NCI-H2107 treated with DMSO at 0.1 percent for 48 hours (cell line): ENCODE data around the gene FAM200A.
"Not testable (repeated sequence)": the region's sequence is repeated elsewhere in the genome, so short reads cannot be mapped to it uniquely, and the experiment has no call there.

Source experiments
- DNase-seq: peaks from one replicate; lab custom pipeline; 2025; ENCODE audit not compliant: unreplicated experiment; lab: John Stamatoyannopoulos, UW

Gene FAM200A

DNA sequence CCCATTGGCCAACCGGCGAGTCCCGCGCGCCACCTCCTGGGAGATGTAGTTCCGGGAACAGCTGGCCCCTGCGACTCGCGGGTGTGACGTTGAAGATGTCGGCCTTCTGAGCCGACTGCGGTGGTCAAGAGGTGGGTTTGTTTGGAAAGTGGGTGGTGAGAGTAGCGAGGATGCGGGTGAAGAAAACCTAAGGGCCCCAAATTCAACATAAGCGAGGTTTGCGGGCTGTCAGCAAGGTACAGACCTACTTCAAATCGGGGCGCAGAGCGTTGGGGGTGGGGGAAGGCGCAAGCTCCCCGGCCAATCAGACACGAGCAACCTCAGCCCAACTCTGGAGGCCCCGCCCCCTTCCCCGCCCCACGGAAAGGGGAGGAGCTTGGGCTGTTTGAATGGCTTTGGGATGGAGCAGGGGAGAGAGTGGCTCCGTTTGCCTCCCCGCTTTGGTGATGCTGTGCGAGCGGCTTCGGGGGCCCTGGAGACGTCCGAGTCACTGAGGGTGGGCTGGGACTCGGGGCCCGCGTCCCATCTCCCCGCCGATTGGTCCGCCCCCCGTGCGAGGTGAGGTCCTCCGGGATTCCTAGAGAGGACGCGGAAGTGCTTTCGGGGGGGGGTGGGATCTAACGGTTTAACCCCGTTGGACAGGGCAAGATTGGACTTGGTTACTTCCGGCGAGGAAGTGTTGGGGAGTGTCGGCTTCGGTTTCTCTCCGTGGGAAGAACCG lies 47.2 kb downstream of the FAM200A start, which contains the start of gene ZKSCAN5:
Gene ZKSCAN5, plus strand, starts transcription at position 60 of the 721 bp plus-strand sequence. CDS start 1,383 bp downstream, outside the sequence.
- DNase-seq, result peak; percentile 97

GRCh38 chr7:99504281-99504602 lies 47.7 kb downstream of the FAM200A start:
- DNase-seq, result no peak

GRCh38 chr7:99501236-99501635 lies 50.7 kb downstream of the FAM200A start:
- not testable (repeated sequence) for DNase-seq

DNA sequence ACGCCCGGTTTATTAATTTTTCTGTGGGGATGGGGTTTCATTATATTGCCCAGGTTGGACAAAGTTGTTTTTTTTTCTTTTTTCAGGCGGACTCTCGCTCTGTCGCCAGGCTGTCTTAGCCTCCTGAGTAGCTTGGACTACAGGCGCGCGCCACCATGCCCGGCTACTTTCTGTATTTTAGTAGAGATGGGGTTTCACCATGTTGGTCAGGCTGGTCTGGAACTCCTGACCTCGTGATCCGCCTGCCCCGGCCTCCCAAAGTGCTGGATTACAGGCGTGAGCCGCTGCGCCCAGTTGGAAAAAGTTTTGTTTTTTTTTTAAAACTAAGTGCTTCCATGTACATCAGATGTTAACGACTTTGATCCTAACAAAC lies 51.3 kb downstream of the FAM200A start:
- no peak for DNase-seq

- DNase-seq, result peak; percentile 85
Measured at GRCh38 chr7:99499721-99500636, 51.9 kb downstream of the FAM200A start, which contains the start of gene ZNF394. ZNF394 (minus strand) TSS chr7:99500281; CDS start chr7:99500093, 188 bp downstream.

DNA sequence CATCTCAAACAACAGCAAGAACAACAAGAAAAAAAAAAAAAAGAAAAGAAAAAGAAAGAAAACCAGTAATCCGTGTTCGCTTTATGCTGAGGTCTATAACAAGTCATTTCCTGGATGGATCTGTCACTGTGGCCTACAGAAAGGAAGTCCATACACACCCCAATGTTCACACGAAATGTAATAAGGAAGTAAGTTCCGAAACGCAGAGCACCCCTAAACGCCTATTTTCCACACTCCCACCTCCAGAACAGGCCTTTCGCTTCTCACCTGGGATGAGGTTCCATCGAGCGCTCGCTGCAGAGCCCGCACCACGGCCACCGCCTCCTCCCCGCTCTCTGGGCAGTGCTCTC lies 52.6 kb downstream of the FAM200A start:
- no peak for DNase-seq

- no peak for DNase-seq
Measured at GRCh38 chr7:99498546-99498944, 53.4 kb downstream of the FAM200A start.

- DNase-seq, result no peak
Measured at GRCh38 chr7:99497766-99498545, 54.0 kb downstream of the FAM200A start.
